NK-92 treated with Interleukin-12 subunit alpha and Interleukin-12 subunit beta, amount 100 ng/mL, for 24 hours (cell line): ENCODE results near the gene EEF1AKMT2.
A peak's percentile ranks its signal among the peaks of the same experiment; 100 is the strongest.

Experiments used
- DNase-seq: peaks from one replicate; lab custom pipeline; 2025; lab: John Stamatoyannopoulos, UW

Gene EEF1AKMT2

GRCh38 chr10:124719213-124719851, 72.4 kb downstream of the EEF1AKMT2 start:
- peak; percentile 28 for DNase-seq

DNA sequence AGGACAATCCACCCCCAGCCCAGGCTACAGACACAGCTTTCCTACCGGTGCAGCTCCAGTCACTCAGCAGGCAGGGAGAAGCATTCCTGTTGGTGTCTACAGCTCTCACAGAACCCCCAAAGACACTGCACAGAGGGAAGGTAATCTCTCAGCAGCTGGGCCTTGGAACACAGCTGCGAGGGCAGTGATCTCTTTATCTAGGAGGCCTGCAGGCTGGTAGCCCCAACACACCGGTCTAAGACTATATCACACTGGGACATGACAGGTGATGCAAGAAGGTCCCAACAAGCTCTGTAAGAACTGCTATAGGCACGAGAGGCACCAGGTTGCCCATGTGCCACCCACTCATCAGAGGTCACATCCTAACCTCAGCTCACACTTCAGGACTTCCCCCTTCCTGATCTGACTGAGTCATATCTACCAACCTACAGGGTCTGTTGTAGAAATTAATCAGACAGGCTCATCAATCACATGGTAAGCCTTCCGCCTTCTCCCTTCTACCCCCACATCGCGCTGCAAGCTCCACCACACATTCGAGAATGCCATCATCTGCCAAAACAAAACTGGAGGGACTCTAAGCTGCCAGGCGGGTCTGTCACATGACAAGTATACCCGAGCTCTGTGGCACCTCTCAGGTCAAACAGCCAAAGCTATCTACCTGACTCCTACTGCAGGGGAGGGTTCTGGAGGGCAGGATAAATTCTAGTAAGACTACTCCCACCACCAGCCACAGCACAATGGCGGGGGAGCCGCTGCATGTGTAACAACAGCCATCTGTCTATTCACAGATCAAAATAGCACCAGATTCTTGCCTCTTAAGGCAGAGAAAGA, 73.6 kb downstream of the EEF1AKMT2 start:
- DNase-seq, result peak; percentile 62

- no peak for DNase-seq
Observed at GRCh38 chr10:124717041-124717757, 74.5 kb downstream of the EEF1AKMT2 start.

DNA sequence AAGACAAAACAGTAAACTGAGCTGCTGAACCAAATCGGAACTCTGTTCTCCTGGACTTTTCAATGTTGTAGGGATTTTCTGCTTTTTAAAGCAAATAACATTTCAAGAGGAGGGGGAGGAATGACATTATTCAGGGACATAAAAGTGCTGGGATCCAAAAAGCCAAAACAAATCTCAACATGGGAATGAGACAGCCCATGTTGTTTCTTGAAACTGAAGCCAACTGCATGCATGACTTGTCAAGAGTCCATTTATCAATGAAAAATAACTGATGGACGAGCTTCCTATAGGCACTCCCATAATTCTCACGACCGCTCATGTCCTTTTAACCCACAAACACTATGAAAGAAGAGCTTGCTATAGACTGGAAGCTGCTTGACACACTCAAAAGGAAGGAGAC, 75.3 kb downstream of the EEF1AKMT2 start:
- DNase-seq, result no peak

GRCh38 chr10:124715439-124715838, 76.2 kb downstream of the EEF1AKMT2 start:
- DNase-seq, result peak; percentile 24

GRCh38 chr10:124713679-124714255, 77.9 kb downstream of the EEF1AKMT2 start:
- no peak for DNase-seq

DNA sequence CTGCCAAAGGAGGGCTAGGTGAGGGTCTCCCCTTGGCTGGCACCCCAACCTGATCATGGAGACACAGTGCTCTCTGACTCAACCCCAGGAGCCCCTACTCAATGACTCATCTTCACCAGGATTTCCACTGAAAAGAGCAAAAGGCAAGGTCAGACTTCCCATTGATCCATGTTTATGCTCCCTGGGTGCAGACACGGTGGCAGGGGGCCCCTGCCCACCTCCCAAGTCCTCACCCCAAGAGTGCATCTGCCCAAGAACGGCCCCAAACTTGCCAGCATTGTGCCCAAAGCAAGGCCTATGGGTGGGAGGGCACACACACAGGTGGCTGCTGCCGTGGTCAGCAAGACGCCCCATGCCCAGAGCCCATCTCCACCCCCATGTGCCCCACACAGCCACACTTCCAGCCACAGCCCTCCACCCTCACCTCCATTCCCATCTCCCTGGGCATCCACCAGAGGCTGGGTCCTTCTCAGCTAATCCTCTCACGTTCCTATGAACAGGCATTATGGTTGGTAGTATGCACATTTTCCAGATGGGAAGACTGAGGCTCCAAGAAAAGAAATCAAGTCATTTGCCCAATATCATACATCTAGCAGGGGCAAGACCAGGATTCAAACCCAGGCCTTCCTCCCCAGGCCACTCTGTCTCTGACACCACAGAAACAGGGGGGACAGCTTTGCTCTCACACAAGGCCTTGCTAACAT, 78.8 kb downstream of the EEF1AKMT2 start:
- no peak for DNase-seq

GRCh38 chr10:124711145-124711544, 80.5 kb downstream of the EEF1AKMT2 start:
- no peak for DNase-seq

DNA sequence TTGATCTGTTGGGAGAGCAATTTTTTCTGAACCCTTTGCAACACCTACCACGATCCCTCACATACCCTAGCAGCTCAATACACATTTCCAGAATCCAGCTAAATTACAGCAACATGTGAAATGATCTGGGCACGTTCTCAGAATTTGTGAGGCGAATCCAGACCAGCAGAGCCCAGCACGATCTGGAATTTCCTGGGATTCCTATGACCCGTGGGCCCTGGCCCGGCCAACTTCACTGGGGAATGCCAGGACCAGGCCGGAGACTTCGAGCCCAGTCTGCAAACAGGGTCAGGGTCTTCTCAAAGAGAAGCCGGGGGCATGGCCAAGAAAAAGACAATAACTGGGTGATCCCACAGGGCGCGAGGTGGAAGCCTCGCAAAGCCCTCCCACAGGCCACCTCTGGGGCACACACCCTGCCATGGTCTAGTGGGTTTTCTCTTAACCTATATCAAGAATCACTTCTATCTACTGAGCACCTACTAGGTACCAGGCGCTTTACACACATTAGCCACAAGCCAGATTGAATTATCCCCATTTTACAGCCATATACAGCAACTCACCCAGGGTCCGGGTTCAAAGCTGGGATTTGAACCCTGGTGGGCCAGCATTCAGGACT, 81.3 kb downstream of the EEF1AKMT2 start:
- DNase-seq, result no peak

- no peak for DNase-seq
Observed at GRCh38 chr10:124709861-124710260, 81.8 kb downstream of the EEF1AKMT2 start.

DNA sequence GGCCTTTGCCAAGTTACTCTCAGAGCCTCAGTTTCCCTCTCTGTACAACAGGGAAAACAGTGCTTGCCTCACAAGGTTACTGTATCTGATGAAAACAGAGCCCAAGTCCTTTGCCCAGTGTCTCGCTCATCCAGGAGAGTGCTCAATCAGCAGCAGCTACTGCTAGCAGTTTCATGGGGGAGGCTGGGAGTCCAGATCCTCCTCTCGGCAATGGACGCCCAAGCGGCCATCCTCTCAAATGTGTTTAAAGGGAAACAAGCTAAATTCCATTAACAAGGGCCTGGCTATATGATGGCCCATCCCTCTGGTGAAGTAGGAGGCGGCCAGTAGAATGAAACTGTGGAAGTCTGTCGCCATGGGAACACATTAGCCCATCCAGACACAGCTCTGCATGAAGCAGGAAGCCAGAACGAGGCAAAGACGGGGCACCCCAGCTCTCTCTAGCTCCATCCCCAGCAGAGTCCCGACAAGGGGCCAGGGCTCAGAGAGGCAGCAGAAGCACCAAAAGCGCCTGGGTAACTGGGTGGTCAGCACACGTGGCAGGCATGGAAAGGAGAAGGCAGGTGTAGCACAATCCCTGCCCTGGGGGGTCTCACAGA, 82.7 kb downstream of the EEF1AKMT2 start:
- DNase-seq, result no peak

DNA sequence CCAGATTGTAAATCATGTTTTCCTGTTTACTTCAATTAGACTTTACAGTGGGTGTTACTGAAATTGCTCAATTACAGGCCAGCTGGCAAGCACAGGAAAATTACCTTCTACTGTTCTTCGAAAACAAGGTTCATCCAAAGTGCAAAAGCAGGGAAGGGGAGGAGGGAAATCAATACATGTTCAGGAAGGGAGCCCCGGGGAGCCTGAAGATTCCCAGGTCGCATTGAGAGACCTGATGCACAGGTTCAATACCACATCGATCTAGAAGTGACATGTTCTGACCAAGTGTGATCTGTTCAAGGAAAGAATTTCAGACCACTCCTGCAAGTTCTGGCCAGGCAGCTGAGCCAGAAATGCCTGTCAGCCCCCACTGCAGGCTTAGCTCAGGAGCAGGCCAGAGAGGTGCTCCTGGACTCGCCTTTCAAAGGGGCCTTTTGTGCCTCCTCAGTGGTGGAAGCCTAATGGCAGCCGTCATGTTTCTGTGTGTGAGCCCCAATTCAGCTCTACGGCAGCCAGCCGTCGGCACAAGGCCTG, 83.4 kb downstream of the EEF1AKMT2 start:
- DNase-seq, result no peak
